SW 1271 (cell line): Measurements from ENCODE around the gene PCGF5.

ENCODE experiments used
- DNase-seq, 2 experiments: peaks; one replicate each; lab custom pipeline; 2025; lab: John Stamatoyannopoulos, UW

The PCGF5 gene

GRCh38 chr10:91328320-91328984 is 108.0 kb downstream of the PCGF5 start:
- DNase-seq: no peak
